Liver (tissue), 3 donors: Measurements from ENCODE around the gene CNNM1.

ENCODE experiments used
- ATF3 ChIP-seq: IDR thresholded peaks from 2 replicates; pipeline ENCODE4 v1.6.1; 2016; ENCODE audit warnings: antibody characterized with exemption
- CTCF ChIP-seq: fragments of 150-350 bp; IDR thresholded peaks from 2 replicates; pipeline ENCODE4 v1.5.1; 2017; ENCODE audit warnings: improper control_type of control experiment, low read depth, low read length; ENCODE audit not compliant: missing input control
- EGR1 ChIP-seq, 2 donors: IDR thresholded peaks; 2 replicates each; pipeline ENCODE4 v1.6.1; 2016 to 2018; ENCODE audit warnings: antibody characterized with exemption in 2 of 2, low read depth in 2 of 2
- GABPA ChIP-seq, 2 donors: IDR thresholded peaks in 1 of 2; conservative IDR thresholded peaks in 1 of 2; 2 replicates each; pipeline ENCODE4 v1.6.1; 2016; ENCODE audit warnings: antibody characterized with exemption in 2 of 2, mild to moderate bottlenecking in 1 of 2, moderate library complexity in 1 of 2
- HNF4A ChIP-seq, 2 donors: conservative IDR thresholded peaks; 2 replicates each; pipeline ENCODE4 v1.6.1; 2016; ENCODE audit warnings: antibody characterized with exemption in 2 of 2, mild to moderate bottlenecking in 2 of 2
- JUND ChIP-seq, 2 donors: IDR thresholded peaks; 2 replicates each; pipeline ENCODE4 v1.6.1; 2016; ENCODE audit warnings: antibody characterized with exemption in 2 of 2
- RAD21 ChIP-seq, 2 donors: IDR thresholded peaks; 2 replicates each; pipeline ENCODE4 v1.6.1; 2016; ENCODE audit warnings: antibody characterized with exemption in 2 of 2, mild to moderate bottlenecking in 2 of 2
- REST ChIP-seq: IDR thresholded peaks from 2 replicates; pipeline ENCODE4 v1.6.1; 2016; ENCODE audit warnings: antibody characterized with exemption, mild to moderate bottlenecking
- RXRA ChIP-seq, 2 donors: IDR thresholded peaks; 2 replicates each; pipeline ENCODE4 v1.6.1; 2017 to 2018; ENCODE audit warnings: antibody characterized with exemption in 2 of 2, mild to moderate bottlenecking in 1 of 2
- SP1 ChIP-seq: IDR thresholded peaks from 2 replicates; pipeline ENCODE4 v1.6.1; 2018; ENCODE audit warnings: antibody characterized with exemption, mild to moderate bottlenecking
- TAF1 ChIP-seq: conservative IDR thresholded peaks from 2 replicates; pipeline ENCODE4 v1.6.1; 2016; ENCODE audit warnings: antibody characterized with exemption, mild to moderate bottlenecking
- YY1 ChIP-seq: IDR thresholded peaks from 2 replicates; pipeline ENCODE4 v1.6.1; 2016; ENCODE audit warnings: antibody characterized with exemption, mild to moderate bottlenecking
- donor health status: healthy.
- donor health status: healthy.

- TF ChIP-seq CTCF (no peak), GABPA (IDR thresholded peaks at IDR 0.05 in 1 of 2, conservative IDR thresholded peaks at IDR 0.05 in 1 of 2) (no peak), JUND (IDR thresholded peaks at IDR 0.05) (no peak), TAF1 (no peak), REST (no peak), RAD21 (IDR thresholded peaks at IDR 0.05) (no peak), YY1 (no peak), HNF4A (conservative IDR thresholded peaks at IDR 0.05) (no peak), RXRA (IDR thresholded peaks at IDR 0.05) (no peak), SP1 (no peak), EGR1 (IDR thresholded peaks at IDR 0.05; ENCODE audit: low read depth in 2 of 2) (no peak), ATF3 (no peak)
Measured at GRCh38 chr10:99369126-99369525, 40.0 kb downstream of the CNNM1 start.
